Psoas muscle (tissue), 8 donors: ENCODE results near the gene HNRNPC. TPM values are rescaled to one million over a fixed set of nuclear protein-coding genes. Genes with fewer than 3 reads are reported as not detected.
"Not testable (repeated sequence)": the region's sequence is repeated elsewhere in the genome, so short reads cannot be mapped to it uniquely, and the experiment has no call there.

Source experiments
- ATAC-seq, 4 donors: fragments of 200-7000 bp; cut with Tn5 transposase; one replicate each; pipeline ENCODE4 v1.9.1; 2020; ENCODE audit warnings: moderate library complexity in 3 of 4, mild to moderate bottlenecking in 2 of 4
- DNase-seq, 2 donors: peaks; one replicate each; pipeline ENCODE4 v3.0.0-alpha.2; 2020
- H3K27ac ChIP-seq: fragments of 200-600 bp; one replicate; pipeline ENCODE4 v1.8.0; 2022
- H3K27me3 ChIP-seq, 3 donors: fragments of 200-600 bp in 1 of 3; one replicate each; pipeline versions ENCODE4 v1.6.1 to v1.8.0; 2013 to 2022; ENCODE audit warnings: low read length in 2 of 3, mild to moderate bottlenecking in 2 of 3, moderate library complexity in 1 of 3; ENCODE audit not compliant: insufficient read depth in 3 of 3
- H3K36me3 ChIP-seq, 2 donors: fragments of 200-600 bp in 1 of 2; one replicate each; pipeline versions ENCODE4 v1.6.1 to v1.8.0; 2013 to 2022; ENCODE audit warnings: low read depth in 1 of 2, mild to moderate bottlenecking in 1 of 2, moderate library complexity in 1 of 2; ENCODE audit not compliant: insufficient read depth in 1 of 2
- H3K4me1 ChIP-seq: fragments of 200-600 bp; one replicate; pipeline ENCODE4 v1.8.0; 2022
- H3K4me3 ChIP-seq: fragments of 200-600 bp; one replicate; pipeline ENCODE4 v1.8.0; 2022; ENCODE audit warnings: mild to moderate bottlenecking
- H3K9me3 ChIP-seq: fragments of 200-600 bp; one replicate; pipeline ENCODE4 v1.8.0; 2022
- CTCF ChIP-seq: fragments of 200-600 bp; IDR thresholded peaks from one replicate; pipeline ENCODE4 v1.8.0; 2022; ENCODE audit warnings: antibody characterized with exemption
- WGBS, 3 donors: extraction: QIAGEN DNeasy Blood & Tissue Kit; methylation state at CpG; one replicate each; pipeline versions ENCODE4 v1.1.6 to v1.1.7; 2013; 5-methylcytosine and 5-hydroxymethylcytosine counted together
- intact Hi-C, 2 donors: fragments of 100-400 bp; cut with DNase I; formaldehyde crosslinking; loops; one replicate each; pipeline versions ENCODE4 v1.11.0 to v1.14.2; 2022
- polyA plus RNA-seq, 3 donors: library from polyadenylated mRNA; stranded (reverse); fragments of 200-250 nt; gene quantifications; one replicate each; pipeline ENCODE4 v1.2.3, GENCODE V29; 2013
- total RNA-seq, 4 donors: library from RNA; stranded (reverse); fragmentation: NEBNext Ultra II Directional in 2 of 4; extraction: Animal tissue kit (Norgen Biotek cat#: 25700) in 2 of 4; gene quantifications; one replicate each; pipeline versions ENCODE4 v1.2.1 to v1.2.4, GENCODE V29; 2021 to 2023
- donor health status: healthy with polysubstance abuse.
- donor health status: DM: no; HTN: no; CAD: no; lungs with moderate emphysema.
- donor health status: Bipolar disorder and iron deficiency.
- donor health status: healthy.
- donor health status: DM: yes; HTN: yes; CAD: no.
- donor health status: DM: no; HTN: no; CAD: no.
- donor health status: DM: no; HTN: no; CAD: no.
- donor health status: DM: yes; HTN: yes; CAD: no.

The HNRNPC gene
- total and polyA plus RNA-seq, 7 donors, result 215 to 310 (median 250) TPM

- no peak overlapping the region for H3K4me3 ChIP-seq
- no peaks in the 10 kb centered on the region for H3K27me3 ChIP-seq
- ATAC-seq (no peak), DNase-seq (no peak)
- H3K4me1 ChIP-seq, result no peaks in the 10 kb centered on the region
- intact Hi-C loops, result no loop called here
- no peak for TF ChIP-seq CTCF
- no peaks in the 10 kb centered on the region for H3K9me3 ChIP-seq
- no peak overlapping the region for H3K27ac ChIP-seq
- no peaks in the 10 kb centered on the region for H3K36me3 ChIP-seq
- WGBS, 3 donors, result 74 to 79% (median 75%) methylated on average over 6 of the region's 6 CpGs
These were observed 17.9 kb upstream of the HNRNPC start for GRCh38 chr14:21287168-21287567.

- ATAC-seq, intact Hi-C loops, H3K27me3 ChIP-seq, DNase-seq, H3K4me3 ChIP-seq, H3K27ac ChIP-seq, H3K36me3 ChIP-seq, H3K4me1 ChIP-seq, H3K9me3 ChIP-seq: not testable (repeated sequence)
- WGBS, 3 donors, result 86 to 93% (median 90%) methylated on average over 2 of the region's 2 CpGs
These were observed 17.3 kb upstream of the HNRNPC start for GRCh38 chr14:21286516-21286915.

- intact Hi-C loops, DNase-seq, H3K4me3 ChIP-seq, H3K27ac ChIP-seq, H3K27me3 ChIP-seq, H3K36me3 ChIP-seq, H3K4me1 ChIP-seq, H3K9me3 ChIP-seq, ATAC-seq: not testable (repeated sequence)
- WGBS, 3 donors, result 80 to 85% (median 85%) methylated on average over 8 of the region's 8 CpGs
These were observed 12.7 kb upstream of the HNRNPC start for GRCh38 chr14:21281917-21282316.

- intact Hi-C loops, result no loop called here
- ATAC-seq (no peak), DNase-seq (no peak)
- Histone ChIP-seq H3K27me3 (no peaks in the 10 kb centered on the region), H3K4me3 (no peak within 1 kb of the TSS), H3K4me1 (no peaks in the 10 kb centered on the region), H3K9me3 (no peaks in the 10 kb centered on the region), H3K27ac (no peak within 1 kb of the TSS), H3K36me3 (no peaks in the 10 kb centered on the region)
- 88 to 91% (median 88%) methylated on average over 2 of the region's 2 CpGs for WGBS, 3 donors
- TF ChIP-seq CTCF, result no peak
These were observed 10.5 kb upstream of the HNRNPC start, which contains the start of gene RPGRIP1 for GRCh38 chr14:21279783-21280182. Gene RPGRIP1 (plus strand): TSS chr14:21280083. CDS start chr14:21287977, 7,894 bp downstream.

GRCh38 chr14:21278632-21279031 is 9.4 kb upstream of the HNRNPC start:
- TF ChIP-seq CTCF, result no peak
- Histone ChIP-seq H3K27me3 (no peaks in the 10 kb centered on the region), H3K4me3 (no peak overlapping the region), H3K9me3 (no peaks in the 10 kb centered on the region), H3K27ac (no peak overlapping the region), H3K36me3 (no peaks in the 10 kb centered on the region), H3K4me1 (no peaks in the 10 kb centered on the region)
- no peak for DNase-seq
- 57 to 70% (median 69%) methylated on average over 4 of the region's 4 CpGs for WGBS, 3 donors
- intact Hi-C loops, result no loop called here
- ATAC-seq, result no peak

- no peak overlapping the region for H3K4me3 ChIP-seq
- no peak for DNase-seq
- no peak for TF ChIP-seq CTCF
- no peaks in the 10 kb centered on the region for H3K4me1 ChIP-seq
- H3K36me3 ChIP-seq, result no peaks in the 10 kb centered on the region
- H3K27ac ChIP-seq, result no peak overlapping the region
- no peak for ATAC-seq
- 76 to 86% (median 81%) methylated on average over 9 of the region's 9 CpGs for WGBS, 3 donors
- no peaks in the 10 kb centered on the region for H3K27me3 ChIP-seq
- no peaks in the 10 kb centered on the region for H3K9me3 ChIP-seq
- intact Hi-C loops, result no loop called here
These were observed 6.1 kb upstream of the HNRNPC start for GRCh38 chr14:21275261-21275858.

GRCh38 chr14:21272661-21273060 is 3.4 kb upstream of the HNRNPC start:
- WGBS, 3 donors, result 90 to 95% (median 91%) methylated on average over 17 of the region's 17 CpGs
- H3K4me3 ChIP-seq, H3K4me1 ChIP-seq, H3K36me3 ChIP-seq, H3K9me3 ChIP-seq, H3K27ac ChIP-seq, H3K27me3 ChIP-seq, DNase-seq, intact Hi-C loops, ATAC-seq: not testable (repeated sequence)
